HepG2 (cell line): Measurements from ENCODE around the gene LSMEM2. TPM values are rescaled to one million over a fixed set of nuclear protein-coding genes. Genes with fewer than 3 reads are reported as not detected.

Experiments used
- BCL6 ChIP-seq: IDR thresholded peaks from 2 replicates; pipeline ENCODE4 v1.6.1; 2016; ENCODE audit warnings: missing genetic modification reagents, missing compliant biosample characterization
- CAMTA2 ChIP-seq: sonication (generic); formaldehyde crosslinking; IDR thresholded peaks from 2 replicates; pipeline ENCODE4 v1.4.0; 2020; ENCODE audit warnings: mild to moderate bottlenecking, missing genetic modification reagents, borderline replicate concordance
- CEBPG ChIP-seq: IDR thresholded peaks from 2 replicates; pipeline ENCODE4 v1.6.1; 2016
- FOSL1 ChIP-seq: sonication (generic); formaldehyde crosslinking; IDR thresholded peaks from 2 replicates; pipeline ENCODE4 v1.9.0; 2021; ENCODE audit warnings: missing genetic modification reagents, borderline replicate concordance
- GTF2F1 ChIP-seq: fragments of 150-350 bp; IDR thresholded peaks from 2 replicates; pipeline ENCODE4 v1.6.1; 2014; ENCODE audit warnings: low read length
- KLF6 ChIP-seq: IDR thresholded peaks from 2 replicates; pipeline ENCODE4 v1.8.0; 2016; ENCODE audit warnings: missing biosample characterization, missing genetic modification reagents
- MAFK ChIP-seq, 2 experiments: IDR thresholded peaks in 1 of 2; conservative IDR thresholded peaks in 1 of 2; 2 replicates each; pipeline ENCODE4 v1.6.1; 2011; ENCODE audit warnings: improper control_type of control experiment in 2 of 2, low read length in 2 of 2
- NFYB ChIP-seq: sonication (generic); formaldehyde crosslinking; IDR thresholded peaks from 2 replicates; pipeline ENCODE4 v1.4.0; 2020; ENCODE audit warnings: missing genetic modification reagents
- NONO ChIP-seq, 2 experiments: fragments of 450-650 bp in 1 of 2; sonication (generic) in 1 of 2; formaldehyde crosslinking in 1 of 2; IDR thresholded peaks in 1 of 2; conservative IDR thresholded peaks in 1 of 2; 2 replicates each; pipeline versions ENCODE4 v1.6.1 to v1.8.0; 2017 to 2022; ENCODE audit warnings: mild to moderate bottlenecking in 1 of 2, missing genetic modification reagents in 1 of 2, moderate library complexity in 1 of 2
- RELA ChIP-seq: sonication (generic); formaldehyde crosslinking; IDR thresholded peaks from 2 replicates; pipeline ENCODE4 v1.4.0; 2020; ENCODE audit warnings: missing genetic modification reagents
- THYN1 ChIP-seq: sonication (generic); formaldehyde crosslinking; IDR thresholded peaks from 2 replicates; pipeline ENCODE4 v1.8.1; 2023; ENCODE audit warnings: low read depth, mild to moderate bottlenecking, moderate library complexity, missing genetic modification reagents, borderline replicate concordance
- ZNF124 ChIP-seq: sonication (generic); formaldehyde crosslinking; IDR thresholded peaks from 2 replicates; pipeline ENCODE4 v1.4.0; 2020; ENCODE audit warnings: missing genetic modification reagents
- ZNF260 ChIP-seq: sonication (generic); formaldehyde crosslinking; IDR thresholded peaks from 2 replicates; pipeline ENCODE4 v1.4.0; 2020; ENCODE audit warnings: missing genetic modification reagents, low read depth, mild to moderate bottlenecking, borderline replicate concordance
- ZNF33B ChIP-seq: sonication (generic); formaldehyde crosslinking; IDR thresholded peaks from 2 replicates; pipeline ENCODE4 v1.5.1; 2020; ENCODE audit warnings: mild to moderate bottlenecking, missing genetic modification reagents
- ZNF619 ChIP-seq: sonication (generic); formaldehyde crosslinking; IDR thresholded peaks from 2 replicates; pipeline ENCODE4 v1.4.0; 2020; ENCODE audit warnings: mild to moderate bottlenecking, missing genetic modification reagents
- ZNF746 ChIP-seq: sonication (generic); formaldehyde crosslinking; IDR thresholded peaks from 2 replicates; pipeline ENCODE4 v1.8.0; 2022; ENCODE audit warnings: mild to moderate bottlenecking, missing genetic modification reagents
- polyA plus RNA-seq, 8 experiments: library from polyadenylated mRNA; depleted of rRNA in 3 of 8; stranded (reverse) in 7 of 8; unstranded in 1 of 8; fragments of >200 nt; fragmentation: Illumina TruSeq in 4 of 8; extraction: Trizol in 4 of 8; gene quantifications; 2 replicates each; pipeline versions ENCODE4 v1.2.1 to v1.2.3, GENCODE V29; 2011 to 2016; ENCODE audit warnings: low read depth in 4 of 8, missing spikeins in 1 of 8, mixed read lengths in 1 of 8; ENCODE audit not compliant: insufficient read depth in 1 of 8
- total RNA-seq, 5 experiments: library from RNA; depleted of rRNA; stranded (reverse); fragments of >200 nt; fragmentation: Illumina TruSeq; extraction: Trizol; gene quantifications; 2 replicates each; pipeline ENCODE4 v1.2.3, GENCODE V29; 2016; ENCODE audit warnings: low read depth in 1 of 5
- TF ChIP-seq, protein P1 (sequence below): sonication (generic); formaldehyde crosslinking; IDR thresholded peaks from 2 replicates; pipeline ENCODE4 v1.4.0; 2020; ENCODE audit warnings: missing genetic modification reagents
- TF ChIP-seq, protein P2 (sequence below): sonication (generic); formaldehyde crosslinking; IDR thresholded peaks from 2 replicates; pipeline ENCODE4 v1.4.0; 2020; ENCODE audit warnings: mild to moderate bottlenecking, missing genetic modification reagents
- TF ChIP-seq, protein P3 (sequence below): sonication (generic); formaldehyde crosslinking; conservative IDR thresholded peaks from 2 replicates; pipeline ENCODE4 v1.8.1; 2023; ENCODE audit warnings: missing genetic modification reagents
- TF ChIP-seq, protein P4 (sequence below): sonication (generic); formaldehyde crosslinking; IDR thresholded peaks from 2 replicates; pipeline ENCODE4 v1.9.0; 2021; ENCODE audit warnings: missing genetic modification reagents, borderline replicate concordance
- TF ChIP-seq, protein P5 (sequence below): sonication (generic); formaldehyde crosslinking; IDR thresholded peaks from 2 replicates; pipeline ENCODE4 v1.8.0; 2022; ENCODE audit warnings: mild to moderate bottlenecking, missing genetic modification reagents, moderate library complexity
- TF ChIP-seq, protein P6 (sequence below): sonication (generic); formaldehyde crosslinking; IDR thresholded peaks from 2 replicates; pipeline ENCODE4 v1.8.0; 2022; ENCODE audit warnings: mild to moderate bottlenecking, missing genetic modification reagents, moderate library complexity
- TF ChIP-seq, protein P7 (sequence below): IDR thresholded peaks from 2 replicates; pipeline ENCODE4 v1.6.1; 2016; ENCODE audit warnings: control low read depth

The LSMEM2 gene
- total and polyA plus RNA-seq, 2 of the 13 experiments (the other 11 are each of a cell fraction or from before 2014, with no cell fraction given), result 0.07 to 0.41 TPM

DNA sequence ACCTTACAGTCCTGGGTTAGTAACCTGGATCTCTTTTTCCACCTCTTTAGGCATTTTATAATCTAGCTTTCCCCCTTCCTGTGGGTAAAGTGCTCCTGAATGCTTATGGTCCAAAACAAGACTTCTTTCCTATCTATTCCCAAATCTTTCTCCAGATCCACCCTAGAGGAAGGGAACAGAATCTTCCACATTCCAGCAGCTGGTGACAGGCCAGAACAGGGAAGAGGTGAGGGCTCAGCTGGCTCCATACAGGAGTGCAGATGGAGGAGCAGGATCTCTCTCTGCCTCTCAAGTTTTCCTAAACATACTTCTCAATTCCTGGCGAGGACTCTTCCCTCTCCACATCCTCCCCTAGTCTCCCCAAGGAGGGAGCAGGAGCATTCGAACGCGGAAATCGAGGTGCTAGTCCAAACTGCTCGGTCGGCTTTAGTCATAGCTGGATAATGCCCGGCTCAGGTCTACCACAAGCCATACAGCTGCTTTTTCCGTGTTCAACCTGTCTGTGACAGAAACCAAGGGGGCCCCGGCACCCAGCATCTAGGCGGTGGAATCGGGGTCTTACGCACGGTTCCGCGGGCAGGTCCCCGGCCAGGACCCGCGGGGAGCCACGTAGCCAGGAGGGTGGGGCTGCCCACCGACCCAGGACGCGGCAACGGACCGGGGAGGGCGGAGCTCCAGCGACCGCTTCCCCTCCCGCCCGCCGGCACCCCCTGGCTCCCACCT lies 57.7 kb downstream of the LSMEM2 start (continued):
- TF ChIP-seq NFYB (CRISPR knock-in tag) (no peak), ZNF746 (CRISPR knock-in tag) (no peak), ZNF33B (CRISPR knock-in tag) (no peak), NONO (IDR thresholded peaks at IDR 0.05) (no peak), NONO (CRISPR knock-in tag; conservative IDR thresholded peaks at IDR 0.05) (no peak), MAFK (conservative IDR thresholded peaks at IDR 0.05 in 1 of 2, IDR thresholded peaks at IDR 0.05 in 1 of 2; ENCODE audit: low read length in 2 of 2) (no peak), ZNF260 (no peak), ZNF124 (CRISPR knock-in tag) (no peak), GTF2F1 (no peak), ZNF619 (CRISPR knock-in tag) (no peak), CEBPG (no peak), RELA (CRISPR knock-in tag) (no peak), BCL6 (CRISPR knock-in tag) (no peak), THYN1 (no peak), KLF6 (CRISPR knock-in tag) (no peak), CAMTA2 (CRISPR knock-in tag) (no peak), FOSL1 (CRISPR knock-in tag) (no peak)
- TF ChIP-seq, protein P1, sequence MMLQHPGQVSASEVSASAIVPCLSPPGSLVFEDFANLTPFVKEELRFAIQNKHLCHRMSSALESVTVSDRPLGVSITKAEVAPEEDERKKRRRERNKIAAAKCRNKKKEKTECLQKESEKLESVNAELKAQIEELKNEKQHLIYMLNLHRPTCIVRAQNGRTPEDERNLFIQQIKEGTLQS (CRISPR knock-in tag), result no peak
- TF ChIP-seq, protein P2, sequence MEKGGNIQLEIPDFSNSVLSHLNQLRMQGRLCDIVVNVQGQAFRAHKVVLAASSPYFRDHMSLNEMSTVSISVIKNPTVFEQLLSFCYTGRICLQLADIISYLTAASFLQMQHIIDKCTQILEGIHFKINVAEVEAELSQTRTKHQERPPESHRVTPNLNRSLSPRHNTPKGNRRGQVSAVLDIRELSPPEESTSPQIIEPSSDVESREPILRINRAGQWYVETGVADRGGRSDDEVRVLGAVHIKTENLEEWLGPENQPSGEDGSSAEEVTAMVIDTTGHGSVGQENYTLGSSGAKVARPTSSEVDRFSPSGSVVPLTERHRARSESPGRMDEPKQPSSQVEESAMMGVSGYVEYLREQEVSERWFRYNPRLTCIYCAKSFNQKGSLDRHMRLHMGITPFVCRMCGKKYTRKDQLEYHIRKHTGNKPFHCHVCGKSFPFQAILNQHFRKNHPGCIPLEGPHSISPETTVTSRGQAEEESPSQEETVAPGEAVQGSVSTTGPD (CRISPR knock-in tag), result no peak
- TF ChIP-seq, protein P3, sequence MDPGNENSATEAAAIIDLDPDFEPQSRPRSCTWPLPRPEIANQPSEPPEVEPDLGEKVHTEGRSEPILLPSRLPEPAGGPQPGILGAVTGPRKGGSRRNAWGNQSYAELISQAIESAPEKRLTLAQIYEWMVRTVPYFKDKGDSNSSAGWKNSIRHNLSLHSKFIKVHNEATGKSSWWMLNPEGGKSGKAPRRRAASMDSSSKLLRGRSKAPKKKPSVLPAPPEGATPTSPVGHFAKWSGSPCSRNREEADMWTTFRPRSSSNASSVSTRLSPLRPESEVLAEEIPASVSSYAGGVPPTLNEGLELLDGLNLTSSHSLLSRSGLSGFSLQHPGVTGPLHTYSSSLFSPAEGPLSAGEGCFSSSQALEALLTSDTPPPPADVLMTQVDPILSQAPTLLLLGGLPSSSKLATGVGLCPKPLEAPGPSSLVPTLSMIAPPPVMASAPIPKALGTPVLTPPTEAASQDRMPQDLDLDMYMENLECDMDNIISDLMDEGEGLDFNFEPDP (CRISPR knock-in tag), result no peak
- TF ChIP-seq, protein P4, sequence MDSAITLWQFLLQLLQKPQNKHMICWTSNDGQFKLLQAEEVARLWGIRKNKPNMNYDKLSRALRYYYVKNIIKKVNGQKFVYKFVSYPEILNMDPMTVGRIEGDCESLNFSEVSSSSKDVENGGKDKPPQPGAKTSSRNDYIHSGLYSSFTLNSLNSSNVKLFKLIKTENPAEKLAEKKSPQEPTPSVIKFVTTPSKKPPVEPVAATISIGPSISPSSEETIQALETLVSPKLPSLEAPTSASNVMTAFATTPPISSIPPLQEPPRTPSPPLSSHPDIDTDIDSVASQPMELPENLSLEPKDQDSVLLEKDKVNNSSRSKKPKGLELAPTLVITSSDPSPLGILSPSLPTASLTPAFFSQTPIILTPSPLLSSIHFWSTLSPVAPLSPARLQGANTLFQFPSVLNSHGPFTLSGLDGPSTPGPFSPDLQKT, result no peak
- TF ChIP-seq, protein P5, sequence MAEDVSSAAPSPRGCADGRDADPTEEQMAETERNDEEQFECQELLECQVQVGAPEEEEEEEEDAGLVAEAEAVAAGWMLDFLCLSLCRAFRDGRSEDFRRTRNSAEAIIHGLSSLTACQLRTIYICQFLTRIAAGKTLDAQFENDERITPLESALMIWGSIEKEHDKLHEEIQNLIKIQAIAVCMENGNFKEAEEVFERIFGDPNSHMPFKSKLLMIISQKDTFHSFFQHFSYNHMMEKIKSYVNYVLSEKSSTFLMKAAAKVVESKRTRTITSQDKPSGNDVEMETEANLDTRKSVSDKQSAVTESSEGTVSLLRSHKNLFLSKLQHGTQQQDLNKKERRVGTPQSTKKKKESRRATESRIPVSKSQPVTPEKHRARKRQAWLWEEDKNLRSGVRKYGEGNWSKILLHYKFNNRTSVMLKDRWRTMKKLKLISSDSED, result no peak
- TF ChIP-seq, protein P6, sequence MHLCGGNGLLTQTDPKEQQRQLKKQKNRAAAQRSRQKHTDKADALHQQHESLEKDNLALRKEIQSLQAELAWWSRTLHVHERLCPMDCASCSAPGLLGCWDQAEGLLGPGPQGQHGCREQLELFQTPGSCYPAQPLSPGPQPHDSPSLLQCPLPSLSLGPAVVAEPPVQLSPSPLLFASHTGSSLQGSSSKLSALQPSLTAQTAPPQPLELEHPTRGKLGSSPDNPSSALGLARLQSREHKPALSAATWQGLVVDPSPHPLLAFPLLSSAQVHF (CRISPR knock-in tag), result no peak
- TF ChIP-seq, protein P7, sequence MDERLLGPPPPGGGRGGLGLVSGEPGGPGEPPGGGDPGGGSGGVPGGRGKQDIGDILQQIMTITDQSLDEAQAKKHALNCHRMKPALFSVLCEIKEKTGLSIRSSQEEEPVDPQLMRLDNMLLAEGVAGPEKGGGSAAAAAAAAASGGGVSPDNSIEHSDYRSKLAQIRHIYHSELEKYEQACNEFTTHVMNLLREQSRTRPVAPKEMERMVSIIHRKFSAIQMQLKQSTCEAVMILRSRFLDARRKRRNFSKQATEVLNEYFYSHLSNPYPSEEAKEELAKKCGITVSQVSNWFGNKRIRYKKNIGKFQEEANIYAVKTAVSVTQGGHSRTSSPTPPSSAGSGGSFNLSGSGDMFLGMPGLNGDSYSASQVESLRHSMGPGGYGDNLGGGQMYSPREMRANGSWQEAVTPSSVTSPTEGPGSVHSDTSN (CRISPR knock-in tag), result no peak
